ENCODE results near the gene GATA5.

GRCh38 chr20:62416651-62417637, 58.9 kb downstream of the GATA5 start:
- TF ChIP-seq EZH2 (IDR thresholded peaks at IDR 0.05; ENCODE audit: low read length, unreplicated experiment) (no peak), CTCF (conservative IDR thresholded peaks at IDR 0.05; ENCODE audit: low read depth, low read length) (no peak), EZH2phosphoT487 (IDR thresholded peaks at IDR 0.05; ENCODE audit: borderline replicate concordance, low read length) (no peak)
